NK-92 treated with Interleukin-12 subunit alpha and Interleukin-12 subunit beta, amount 100 ng/mL, for 24 hours (cell line): ENCODE results near the gene OR2M7.
"Not testable (repeated sequence)": the region's sequence is repeated elsewhere in the genome, so short reads cannot be mapped to it uniquely, and the experiment has no call there.

Experiments
- DNase-seq: peaks from one replicate; lab custom pipeline; 2025; lab: John Stamatoyannopoulos, UW

OR2M7 gene, protein sequence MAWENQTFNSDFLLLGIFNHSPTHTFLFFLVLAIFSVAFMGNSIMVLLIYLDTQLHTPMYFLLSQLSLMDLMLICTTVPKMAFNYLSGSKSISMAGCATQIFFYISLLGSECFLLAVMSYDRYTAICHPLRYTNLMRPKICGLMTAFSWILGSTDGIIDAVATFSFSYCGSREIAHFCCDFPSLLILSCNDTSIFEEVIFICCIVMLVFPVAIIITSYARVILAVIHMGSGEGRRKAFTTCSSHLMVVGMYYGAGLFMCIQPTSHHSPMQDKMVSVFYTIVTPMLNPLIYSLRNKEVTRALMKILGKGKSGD

GRCh38 chr1:248324468-248324867, at the start of gene OR2M7:
Gene OR2M7, minus strand, starts transcription at chr1:248324568. Its CDS starts 0 bp downstream, at chr1:248324568.
- no peak for DNase-seq

- no peak for DNase-seq
Measured at GRCh38 chr1:248373761-248374160, 49.4 kb upstream of the OR2M7 start.

DNA sequence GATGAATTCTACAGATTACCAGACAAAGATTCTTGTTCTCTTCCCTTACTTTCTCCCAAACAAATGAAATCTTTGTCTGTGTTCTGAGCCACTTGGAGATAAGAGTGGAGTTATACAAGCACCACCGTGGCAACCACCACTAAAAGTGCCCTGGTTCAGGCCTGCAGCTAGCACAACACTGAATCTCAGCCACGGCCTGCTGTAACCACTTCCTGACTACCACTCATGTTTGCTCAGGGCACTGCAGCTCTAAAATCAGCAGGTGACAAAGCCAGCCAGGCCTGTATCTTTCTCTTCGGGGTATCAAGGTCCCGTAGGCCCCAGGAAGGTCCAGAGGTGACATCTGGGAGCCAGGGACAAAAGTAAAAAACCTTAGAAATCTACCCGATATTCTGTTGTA, 48.0 kb upstream of the OR2M7 start:
- DNase-seq = no peak

- DNase-seq = no peak
Measured at GRCh38 chr1:248366609-248367008, 42.2 kb upstream of the OR2M7 start.

DNA sequence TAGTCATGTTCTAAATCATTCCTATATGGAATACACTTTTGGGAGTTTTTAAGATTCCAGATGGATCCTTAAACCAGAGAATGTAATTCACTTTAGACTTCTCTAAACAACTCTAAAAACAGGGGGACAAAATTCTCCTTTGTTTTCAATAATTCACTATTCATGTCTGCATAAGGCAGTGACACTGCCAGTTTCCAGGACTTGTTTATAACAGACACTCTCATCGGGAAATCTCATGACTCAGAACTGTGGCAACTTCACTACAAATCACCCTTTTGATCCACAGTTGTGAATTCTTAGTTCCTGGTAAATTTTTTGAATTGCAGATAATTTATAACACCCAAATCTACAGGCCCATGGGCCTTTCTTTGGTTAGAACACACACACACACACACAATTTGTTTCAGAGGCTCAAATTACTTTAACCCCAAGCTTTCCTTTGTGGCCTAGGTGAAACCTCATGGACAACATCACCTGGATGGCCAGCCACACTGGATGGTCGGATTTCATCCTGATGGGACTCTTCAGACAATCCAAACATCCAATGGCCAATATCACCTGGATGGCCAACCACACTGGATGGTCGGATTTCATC, 36.9 kb upstream of the OR2M7 start, which contains the start of gene OR2T4:
OR2T4 (plus strand) TSS at position 545 of the 595 bp plus-strand sequence; CDS start at position 545, 0 bp downstream.
- no peak for DNase-seq

DNA sequence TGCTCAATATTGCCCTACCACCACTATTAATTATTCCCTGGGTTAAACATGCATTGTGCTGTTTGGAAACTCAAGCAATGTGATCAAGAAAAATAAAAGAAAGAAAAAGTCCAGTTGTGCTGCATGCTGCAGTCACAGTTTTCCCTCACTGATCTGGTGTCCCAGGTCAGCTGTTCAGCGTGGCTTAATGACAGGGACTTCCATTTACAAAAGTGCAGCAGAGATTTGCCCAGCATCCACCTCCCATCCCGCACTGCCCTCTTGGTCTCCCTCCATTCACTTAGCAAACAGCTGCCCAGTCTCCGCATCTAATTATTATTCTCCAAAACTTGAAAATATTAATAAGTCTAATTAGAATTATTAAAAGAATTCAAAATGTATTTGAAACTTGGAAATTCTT, 35.0 kb upstream of the OR2M7 start:
- no peak for DNase-seq

DNA sequence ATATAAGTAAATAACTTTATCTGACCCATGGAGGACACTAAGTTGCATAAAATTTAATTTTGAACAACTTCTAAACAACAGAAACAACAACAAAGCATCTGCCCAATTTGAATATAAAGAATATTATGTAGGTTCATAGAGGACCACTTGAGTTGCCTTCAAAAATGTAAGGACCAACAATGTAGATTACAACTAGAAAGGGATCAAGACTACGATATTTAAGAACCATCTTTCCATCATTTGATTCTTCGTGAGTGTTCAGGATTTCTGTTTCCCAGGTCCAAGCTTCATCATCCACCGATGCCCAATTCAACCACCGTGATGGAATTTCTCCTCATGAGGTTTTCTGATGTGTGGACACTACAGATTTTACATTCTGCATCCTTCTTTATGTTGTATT, 24.1 kb upstream of the OR2M7 start, which contains the start of gene OR14C36:
OR14C36 (plus strand) TSS at position 301 of the 400 bp plus-strand sequence; CDS start at position 301, 0 bp downstream.
- no peak for DNase-seq

GRCh38 chr1:248343451-248343850, 19.1 kb upstream of the OR2M7 start:
- no peak for DNase-seq

DNA sequence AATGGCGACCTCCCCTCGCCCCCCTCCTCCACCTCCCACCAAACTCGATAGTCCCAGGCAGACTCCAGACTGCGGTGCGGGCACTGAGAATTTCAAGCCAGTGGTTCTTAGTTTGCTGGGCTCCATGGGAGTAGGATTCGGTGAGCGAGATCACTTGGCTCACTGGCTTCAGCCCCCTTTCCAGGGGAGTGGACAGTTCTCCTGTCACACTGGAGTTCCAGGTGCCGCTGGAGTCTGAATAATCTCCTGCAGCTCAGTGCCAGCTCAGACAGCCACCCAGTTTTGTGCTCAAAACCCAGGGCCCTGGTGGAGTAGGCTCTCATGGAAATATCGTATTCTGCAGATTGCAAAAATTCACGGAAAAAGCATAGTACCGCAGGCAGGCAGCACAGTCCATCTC, 7.6 kb downstream of the OR2M7 start:
- DNase-seq = no peak

DNA sequence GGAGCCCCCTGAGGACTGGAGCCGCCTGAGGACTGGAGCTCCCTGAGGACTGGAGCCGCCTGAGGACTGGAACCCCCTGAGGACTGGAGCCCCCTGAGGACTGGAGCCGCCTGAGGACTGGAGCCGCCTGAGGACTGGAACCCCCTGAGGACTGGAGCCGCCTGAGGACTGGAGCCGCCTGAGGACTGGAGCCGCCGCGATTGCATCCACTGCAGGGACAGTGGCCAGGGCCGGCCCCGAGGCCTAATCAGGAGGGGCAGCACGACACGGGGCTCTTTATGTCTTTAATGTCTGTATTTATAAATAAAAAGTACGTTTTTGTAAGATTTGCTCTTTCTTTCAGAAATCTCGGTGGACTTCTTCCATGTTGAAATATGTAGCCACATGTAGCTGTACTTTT, 17.6 kb downstream of the OR2M7 start:
- not testable (repeated sequence) for DNase-seq

DNA sequence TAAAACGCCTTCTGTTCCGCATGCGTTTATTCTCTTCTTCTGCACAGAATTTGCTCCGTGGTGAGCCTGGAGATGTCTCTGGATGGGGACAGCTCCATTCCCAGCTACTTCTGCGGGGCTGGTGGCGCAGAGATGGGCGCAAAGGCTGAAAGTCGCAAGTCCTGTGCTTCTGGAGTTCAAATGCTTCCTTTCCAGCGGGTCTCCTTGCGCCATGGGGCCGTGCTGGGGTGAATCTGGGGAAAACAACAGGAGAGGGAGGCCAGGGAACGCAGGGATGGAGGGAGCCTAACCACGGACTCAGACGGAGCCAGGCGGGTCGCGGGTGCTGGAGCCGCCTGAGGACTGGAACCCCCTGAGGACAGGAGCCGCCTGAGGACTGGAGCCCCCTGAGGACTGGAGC, 18.3 kb downstream of the OR2M7 start:
- DNase-seq = no peak

GRCh38 chr1:248305672-248306071, 18.7 kb downstream of the OR2M7 start:
- not testable (repeated sequence) for DNase-seq

- no peak for DNase-seq
Measured at GRCh38 chr1:248303324-248303723, 21.0 kb downstream of the OR2M7 start, which contains the start of gene OR2T12. Gene OR2T12, minus strand, starts transcription at chr1:248303424. Its CDS starts 7,846 bp downstream, at chr1:248295578.

DNA sequence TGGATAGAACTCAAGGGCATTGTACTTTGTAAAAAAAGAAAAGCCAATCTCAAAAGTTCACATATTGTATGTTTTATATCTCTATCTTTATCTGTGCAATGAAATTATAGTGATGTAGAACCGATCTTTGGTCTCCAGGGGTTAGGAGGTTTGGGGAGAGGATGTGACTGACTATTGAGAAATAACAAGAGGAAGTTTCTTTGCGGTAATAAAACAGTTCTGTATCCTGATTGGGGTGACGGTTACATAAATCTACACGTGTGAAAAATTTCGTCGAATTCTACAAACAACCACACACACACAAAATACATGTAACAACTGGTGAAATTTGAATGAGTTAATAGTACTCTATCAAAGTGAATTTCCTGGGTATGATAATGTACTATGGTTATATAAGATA, 36.0 kb downstream of the OR2M7 start:
- DNase-seq = no peak

GRCh38 chr1:248277876-248278275, 46.5 kb downstream of the OR2M7 start, which contains the start of gene OR2T33:
Gene OR2T33, minus strand, starts transcription at chr1:248277976. Its CDS starts 4,162 bp downstream, at chr1:248273814.
- no peak for DNase-seq
